IMR-90 (cell line): ENCODE data around the gene CALY. TPM values are rescaled to one million over a fixed set of nuclear protein-coding genes. Genes with fewer than 3 reads are reported as not detected.

ENCODE experiments used
- ATAC-seq: fragments of 200-7000 bp; cut with Tn5 transposase; 2 replicates; pipeline ENCODE4 v1.9.1; 2020; ENCODE audit warnings: low read depth, mild to moderate bottlenecking, moderate library complexity
- BruUV-seq: library from RNA; stranded (reverse); fragments of 400-500 nt; replicated peaks from 2 replicates; lab custom pipeline; 2021; lab: Mats Ljungman, UMichigan
- CTCF ChIA-PET: fragments of 300-600 bp; formaldehyde crosslinking; extraction: SDS; loops from one replicate; lab custom pipeline; 2021; ENCODE audit warnings: antibody characterized with exemption; lab: Yijun Ruan, JAX
- POLR2A ChIA-PET: fragments of 300-600 bp; sonication (Branson Sonifier 250); formaldehyde crosslinking; loops from one replicate; lab custom pipeline; 2022; ENCODE audit warnings: antibody characterized with exemption; ENCODE audit not compliant: unreplicated experiment; lab: Charles Lee
- DNase-seq: peaks from one replicate; pipeline ENCODE4 v3.0.0; 2013
- H2AFZ ChIP-seq: replicated peaks from 2 replicates; pipeline ENCODE3; 2013; ENCODE audit warnings: low read length, mild to moderate bottlenecking; ENCODE audit not compliant: poor library complexity
- H2AK5ac ChIP-seq: 2 replicates; pipeline ENCODE4 v1.6.1; 2013; ENCODE audit warnings: low read depth, low read length, inconsistent platforms
- H2AK9ac ChIP-seq: replicated peaks from 2 replicates; pipeline ENCODE3; 2013; ENCODE audit warnings: mild to moderate bottlenecking, low read depth, low read length, moderate library complexity; ENCODE audit not compliant: poor library complexity
- H2BK120ac ChIP-seq: 2 replicates; pipeline ENCODE4 v1.6.1; 2013; ENCODE audit warnings: low read depth, low read length, inconsistent platforms
- H2BK15ac ChIP-seq: 3 replicates; pipeline ENCODE4 v1.6.1; 2013; ENCODE audit warnings: low read depth, low read length, inconsistent platforms
- H2BK20ac ChIP-seq: 2 replicates; pipeline ENCODE4 v1.6.1; 2013; ENCODE audit warnings: low read depth, mild to moderate bottlenecking, inconsistent platforms, low read length, moderate library complexity
- H2BK5ac ChIP-seq: 2 replicates; pipeline ENCODE4 v1.6.1; 2013; ENCODE audit warnings: mild to moderate bottlenecking, low read depth, low read length, inconsistent platforms; ENCODE audit not compliant: poor library complexity, severe bottlenecking
- H3K14ac ChIP-seq: replicated peaks from 2 replicates; pipeline ENCODE4 v1.6.1; 2013; ENCODE audit warnings: low read depth, low read length, inconsistent platforms
- H3K18ac ChIP-seq: 2 replicates; pipeline ENCODE4 v1.6.1; 2013; ENCODE audit warnings: low read depth, low read length, control low read depth
- H3K23ac ChIP-seq: 2 replicates; pipeline ENCODE4 v1.6.1; 2013; ENCODE audit warnings: low read depth, low read length, inconsistent platforms
- H3K27ac ChIP-seq: 2 replicates; pipeline ENCODE4 v1.5.1; 2013; ENCODE audit warnings: mild to moderate bottlenecking, control low read depth, low read length; ENCODE audit not compliant: insufficient read depth
- H3K27me3 ChIP-seq: 2 replicates; pipeline ENCODE4 v1.6.1; 2013; ENCODE audit warnings: low read length; ENCODE audit not compliant: control insufficient read depth, insufficient read depth
- H3K36me3 ChIP-seq: 2 replicates; pipeline ENCODE4 v1.6.1; 2013; ENCODE audit warnings: low read length, mixed read lengths; ENCODE audit not compliant: control insufficient read depth, insufficient read depth
- H3K4ac ChIP-seq: 2 replicates; pipeline ENCODE4 v1.6.1; 2013; ENCODE audit warnings: low read depth, low read length, inconsistent platforms
- H3K4me1 ChIP-seq: 2 replicates; pipeline ENCODE4 v1.6.1; 2013; ENCODE audit warnings: low read length, mixed read lengths; ENCODE audit not compliant: control insufficient read depth, insufficient read depth
- H3K4me2 ChIP-seq: 2 replicates; pipeline ENCODE4 v1.6.1; 2013; ENCODE audit warnings: low read depth, mild to moderate bottlenecking, control low read depth, low read length, moderate library complexity
- H3K4me3 ChIP-seq: 2 replicates; pipeline ENCODE4 v1.5.1; 2013; ENCODE audit warnings: low read depth, mild to moderate bottlenecking, control low read depth, low read length, moderate library complexity; ENCODE audit not compliant: insufficient read depth
- H3K56ac ChIP-seq: 2 replicates; pipeline ENCODE4 v1.6.1; 2013; ENCODE audit warnings: low read length, inconsistent platforms; ENCODE audit not compliant: insufficient read depth; ENCODE audit errors: extremely low read depth
- H3K79me1 ChIP-seq, 2 experiments: 2 replicates each; pipeline ENCODE4 v1.6.1; 2013; ENCODE audit warnings: low read length in 2 of 2, inconsistent platforms in 1 of 2, low read depth in 1 of 2
- H3K9ac ChIP-seq: 2 replicates; pipeline ENCODE4 v1.6.1; 2013; ENCODE audit warnings: low read depth, low read length, control low read depth
- H3K9me1 ChIP-seq: 2 replicates; pipeline ENCODE4 v1.6.1; 2013; ENCODE audit warnings: low read length, inconsistent platforms; ENCODE audit not compliant: insufficient read depth
- H3K9me3 ChIP-seq: 2 replicates; pipeline ENCODE4 v1.6.1; 2013; ENCODE audit warnings: low read length; ENCODE audit not compliant: control insufficient read depth, insufficient read depth
- H4K20me1 ChIP-seq: 2 replicates; pipeline ENCODE4 v1.6.1; 2013; ENCODE audit warnings: low read length, inconsistent platforms; ENCODE audit not compliant: insufficient read depth
- H4K5ac ChIP-seq: 2 replicates; pipeline ENCODE4 v1.6.1; 2013; ENCODE audit warnings: mild to moderate bottlenecking, low read depth, low read length, control low read depth
- H4K8ac ChIP-seq, 2 experiments: 2 replicates each; pipeline ENCODE4 v1.6.1; 2013; ENCODE audit warnings: low read depth in 2 of 2, low read length in 2 of 2, control low read depth in 1 of 2, inconsistent platforms in 1 of 2
- H4K91ac ChIP-seq: 2 replicates; pipeline ENCODE4 v1.6.1; 2013; ENCODE audit warnings: low read depth, low read length, inconsistent platforms; ENCODE audit not compliant: insufficient read depth
- BHLHE40 ChIP-seq: fragments of 150-350 bp; IDR thresholded peaks from 2 replicates; pipeline ENCODE4 v1.6.1; 2016; ENCODE audit warnings: mild to moderate bottlenecking, low read depth, low read length
- CEBPB ChIP-seq: IDR thresholded peaks from 2 replicates; pipeline ENCODE4 v1.6.1; 2012; ENCODE audit warnings: low read depth, low read length, improper control_type of control experiment
- CHD1 ChIP-seq: IDR thresholded peaks from 2 replicates; pipeline ENCODE4 v1.6.1; 2012; ENCODE audit warnings: low read depth, low read length, improper control_type of control experiment
- MAFK ChIP-seq: IDR thresholded peaks from 2 replicates; pipeline ENCODE4 v1.6.1; 2012; ENCODE audit warnings: low read depth, low read length, improper control_type of control experiment
- MAZ ChIP-seq: IDR thresholded peaks from 2 replicates; pipeline ENCODE4 v1.6.1; 2012; ENCODE audit warnings: low read depth, mild to moderate bottlenecking, low read length, improper control_type of control experiment, moderate library complexity, borderline replicate concordance
- MXI1 ChIP-seq: IDR thresholded peaks from 2 replicates; pipeline ENCODE4 v1.6.1; 2012; ENCODE audit warnings: low read depth, mild to moderate bottlenecking, low read length, moderate library complexity, borderline replicate concordance
- NFE2L2 ChIP-seq: fragments of 150-350 bp; IDR thresholded peaks from 2 replicates; pipeline ENCODE4 v1.6.1; 2016; ENCODE audit warnings: low read depth, mild to moderate bottlenecking, low read length
- RAD21 ChIP-seq: IDR thresholded peaks from 2 replicates; pipeline ENCODE4 v1.6.1; 2012; ENCODE audit warnings: low read length, improper control_type of control experiment
- RCOR1 ChIP-seq: IDR thresholded peaks from 2 replicates; pipeline ENCODE4 v1.6.1; 2012; ENCODE audit warnings: mild to moderate bottlenecking, low read length, improper control_type of control experiment; ENCODE audit not compliant: insufficient replicate concordance
- RFX5 ChIP-seq: IDR thresholded peaks from 2 replicates; pipeline ENCODE4 v1.8.0; 2012; ENCODE audit warnings: low read depth, mild to moderate bottlenecking, low read length, moderate library complexity
- SMC3 ChIP-seq: fragments of 150-350 bp; IDR thresholded peaks from 2 replicates; pipeline ENCODE4 v1.6.1; 2016; ENCODE audit warnings: low read depth, mild to moderate bottlenecking, antibody characterized with exemption, low read length, moderate library complexity
- WGBS, 2 experiments: methylation state at CpG; one replicate each; pipeline versions ENCODE4 v1.1.5 to v1.1.7; 2013; ENCODE audit warnings: missing lambda C conversion rate in 2 of 2; ENCODE audit not compliant: insufficient read length in 1 of 2; ENCODE audit errors: extremely low coverage in 2 of 2; 5-methylcytosine and 5-hydroxymethylcytosine counted together
- dilution Hi-C: fragments of 300-500 bp; cut with HindIII; formaldehyde crosslinking; loops from one replicate; pipeline ENCODE4 v1.14.3; 2018; ENCODE audit warnings: low sequenced_read_pairs; ENCODE audit not compliant: unreplicated experiment
- in situ Hi-C: fragments of 300-500 bp; cut with MboI; formaldehyde crosslinking; loops from 3 replicates; pipeline ENCODE4 v1.14.3; 2019; ENCODE audit warnings: low sequenced_read_pairs, inconsistent platforms, mixed read lengths
- intact Hi-C: fragments of 100-400 bp; cut with micrococcal nuclease; formaldehyde crosslinking; loops from 2 replicates; pipeline ENCODE4 v1.10.0; 2022
- polyA plus RNA-seq, 3 experiments: library from polyadenylated mRNA; depleted of rRNA; stranded (reverse); fragments of >200 nt; gene quantifications; 2 replicates each; pipeline ENCODE4 v1.2.3, GENCODE V29; 2012; ENCODE audit warnings: low replicate concordance in 1 of 3
- total RNA-seq: library from RNA; depleted of rRNA; stranded (reverse); fragments of >200 nt; gene quantifications from 2 replicates; pipeline ENCODE4 v1.2.3, GENCODE V29; 2012
- TF ChIP-seq, protein P1 (sequence below): fragments of 150-350 bp; IDR thresholded peaks from 2 replicates; pipeline ENCODE4 v1.6.1; 2017; ENCODE audit warnings: mild to moderate bottlenecking, antibody characterized with exemption, low read length, low read depth
- TF ChIP-seq, protein P2 (sequence below): conservative IDR thresholded peaks from 2 replicates; pipeline ENCODE4 v1.5.1; 2012; ENCODE audit warnings: mild to moderate bottlenecking, low read depth, low read length, improper control_type of control experiment
- TF ChIP-seq, protein P3 (sequence below): fragments of 150-350 bp; IDR thresholded peaks from 2 replicates; pipeline ENCODE4 v1.6.1; 2016; ENCODE audit warnings: low read depth, mild to moderate bottlenecking, low read length, moderate library complexity, borderline replicate concordance

CALY gene
- total and polyA plus RNA-seq, 2 of the 4 experiments (the other 2 are of a cell fraction) = 0.34 TPM; not detected in 1

DNA sequence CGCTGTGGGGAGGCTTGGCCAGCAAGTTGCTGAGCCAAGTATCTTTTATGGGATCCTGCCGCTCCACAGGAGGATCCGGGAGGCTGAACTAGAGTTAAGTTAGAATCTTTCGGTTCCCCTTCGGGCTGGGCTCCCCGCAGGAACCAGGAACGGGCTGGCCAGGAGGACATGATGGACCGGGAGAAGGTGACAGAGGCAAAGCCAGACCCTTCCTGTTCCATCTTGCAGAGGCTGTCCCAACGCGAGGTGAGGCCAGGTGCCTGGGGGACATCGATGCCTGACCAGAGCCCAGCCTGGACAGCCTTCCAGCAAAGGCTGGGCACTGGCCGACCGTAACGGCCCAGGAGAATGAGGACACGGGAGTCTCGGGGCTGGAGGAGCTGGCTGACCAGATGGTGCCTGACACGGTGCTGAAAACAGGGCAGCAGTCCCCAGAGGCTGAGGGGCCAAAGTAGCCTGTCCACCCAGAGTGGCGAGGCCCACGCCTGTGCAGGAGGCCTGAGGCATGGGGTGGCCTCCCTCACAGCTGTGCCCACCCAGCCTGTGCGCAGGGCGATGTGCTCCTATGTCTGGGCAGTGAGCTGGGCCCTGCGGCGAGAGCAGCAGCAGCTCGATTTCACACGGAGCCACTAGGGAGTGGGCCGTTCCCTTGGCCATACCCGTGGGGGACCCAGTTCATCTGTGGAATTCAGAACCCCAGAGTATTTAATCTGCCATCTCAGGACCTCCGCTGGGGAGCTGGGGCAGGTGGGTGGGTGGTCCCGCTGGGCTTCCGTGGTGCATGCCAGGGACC, 40.5 kb upstream of the CALY start:
- Histone ChIP-seq H3K9me3 (no peaks in the 10 kb centered on the region), H3K4me2 (no peak overlapping the region), H3K9ac (no peak overlapping the region), H2AK9ac (peak overlapping the region; percentile 70), H3K23ac (no peak overlapping the region; the same call in 1 of the 2 replicates), H2AK5ac (peak overlapping the region; percentile 16; the same call in 1 of the 2 replicates), H4K8ac (no peak overlapping the region; a peak in 1 of 4 replicates), H3K4me3 (no peak overlapping the region), H3K79me1 (peaks cover 0 to 11% of the 10 kb centered on the region in 2 experiments), H4K91ac (no peak overlapping the region), H3K9me1 (peaks cover 8% of the 10 kb centered on the region; the same call in 1 of the 2 replicates), H2BK15ac (no peak overlapping the region), H3K27ac (no peak overlapping the region), H4K20me1 (no peaks in the 10 kb centered on the region), H3K4me1 (peaks cover 7% of the 10 kb centered on the region), H3K27me3 (no peaks in the 10 kb centered on the region), H2AFZ (peak overlapping the region; percentile 98), H3K56ac (no peak overlapping the region), H3K14ac (no peak overlapping the region), H3K36me3 (peaks cover 2% of the 10 kb centered on the region), H3K4ac (no peak overlapping the region; the same call in 1 of the 2 replicates), H2BK20ac (no peak overlapping the region), H2BK5ac (no peak overlapping the region), H4K5ac (no peak overlapping the region), H2BK120ac (no peak overlapping the region), H3K18ac (no peak overlapping the region)
- dilution Hi-C loops (no loop called here), in situ Hi-C loops (no loop called here), intact Hi-C loops (loop anchor here (10.0 kb wide), 1 partner anchor 52 kb away; no protein-coding TSS in a partner anchor)
- POLR2A ChIA-PET = no interaction called here
- BruUV-seq = no TSS peak
- DNase-seq (no peak), ATAC-seq (no peak)
- 94% methylated on average over 24 of the region's 30 CpGs; no CpG with 5 or more reads in 1 of the 2 experiments for WGBS, 2 experiments
- CTCF ChIA-PET = interaction anchor here (0.7 kb wide), 1 partner anchor 16 kb away, joined by 3 read pairs; no protein-coding TSS in a partner anchor
- TF ChIP-seq RFX5 = no peak
- TF ChIP-seq, protein P1, sequence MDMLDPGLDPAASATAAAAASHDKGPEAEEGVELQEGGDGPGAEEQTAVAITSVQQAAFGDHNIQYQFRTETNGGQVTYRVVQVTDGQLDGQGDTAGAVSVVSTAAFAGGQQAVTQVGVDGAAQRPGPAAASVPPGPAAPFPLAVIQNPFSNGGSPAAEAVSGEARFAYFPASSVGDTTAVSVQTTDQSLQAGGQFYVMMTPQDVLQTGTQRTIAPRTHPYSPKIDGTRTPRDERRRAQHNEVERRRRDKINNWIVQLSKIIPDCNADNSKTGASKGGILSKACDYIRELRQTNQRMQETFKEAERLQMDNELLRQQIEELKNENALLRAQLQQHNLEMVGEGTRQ = no peak
- TF ChIP-seq MAZ = no peak
- TF ChIP-seq, protein P2, sequence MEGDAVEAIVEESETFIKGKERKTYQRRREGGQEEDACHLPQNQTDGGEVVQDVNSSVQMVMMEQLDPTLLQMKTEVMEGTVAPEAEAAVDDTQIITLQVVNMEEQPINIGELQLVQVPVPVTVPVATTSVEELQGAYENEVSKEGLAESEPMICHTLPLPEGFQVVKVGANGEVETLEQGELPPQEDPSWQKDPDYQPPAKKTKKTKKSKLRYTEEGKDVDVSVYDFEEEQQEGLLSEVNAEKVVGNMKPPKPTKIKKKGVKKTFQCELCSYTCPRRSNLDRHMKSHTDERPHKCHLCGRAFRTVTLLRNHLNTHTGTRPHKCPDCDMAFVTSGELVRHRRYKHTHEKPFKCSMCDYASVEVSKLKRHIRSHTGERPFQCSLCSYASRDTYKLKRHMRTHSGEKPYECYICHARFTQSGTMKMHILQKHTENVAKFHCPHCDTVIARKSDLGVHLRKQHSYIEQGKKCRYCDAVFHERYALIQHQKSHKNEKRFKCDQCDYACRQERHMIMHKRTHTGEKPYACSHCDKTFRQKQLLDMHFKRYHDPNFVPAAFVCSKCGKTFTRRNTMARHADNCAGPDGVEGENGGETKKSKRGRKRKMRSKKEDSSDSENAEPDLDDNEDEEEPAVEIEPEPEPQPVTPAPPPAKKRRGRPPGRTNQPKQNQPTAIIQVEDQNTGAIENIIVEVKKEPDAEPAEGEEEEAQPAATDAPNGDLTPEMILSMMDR = no peak
- TF ChIP-seq CEBPB = no peak
- no peak for TF ChIP-seq CHD1
- TF ChIP-seq, protein P3, sequence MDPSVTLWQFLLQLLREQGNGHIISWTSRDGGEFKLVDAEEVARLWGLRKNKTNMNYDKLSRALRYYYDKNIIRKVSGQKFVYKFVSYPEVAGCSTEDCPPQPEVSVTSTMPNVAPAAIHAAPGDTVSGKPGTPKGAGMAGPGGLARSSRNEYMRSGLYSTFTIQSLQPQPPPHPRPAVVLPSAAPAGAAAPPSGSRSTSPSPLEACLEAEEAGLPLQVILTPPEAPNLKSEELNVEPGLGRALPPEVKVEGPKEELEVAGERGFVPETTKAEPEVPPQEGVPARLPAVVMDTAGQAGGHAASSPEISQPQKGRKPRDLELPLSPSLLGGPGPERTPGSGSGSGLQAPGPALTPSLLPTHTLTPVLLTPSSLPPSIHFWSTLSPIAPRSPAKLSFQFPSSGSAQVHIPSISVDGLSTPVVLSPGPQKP = no peak
- TF ChIP-seq RCOR1 = no peak
- TF ChIP-seq MAFK = no peak
- TF ChIP-seq BHLHE40 = no peak
- no peak for TF ChIP-seq RAD21
- TF ChIP-seq MXI1 = no peak
- no peak for TF ChIP-seq NFE2L2
- TF ChIP-seq SMC3 = no peak
